Activated CD4-positive, alpha-beta T cell treated with anti-CD3 and anti-CD28 coated beads, Interleukin-2, amount 50 U/mL, for 24 hours (primary cell): ENCODE data around the gene INTS3.
"Not testable (repeated sequence)": the region's sequence is repeated elsewhere in the genome, so short reads cannot be mapped to it uniquely, and the experiment has no call there.

Source experiments
- DNase-seq, 2 donors: peaks; one replicate each; pipeline ENCODE4 v3.0.0-alpha.2; 2020; ENCODE audit warnings: low read depth in 1 of 2, low spot score in 1 of 2

INTS3 gene

DNA sequence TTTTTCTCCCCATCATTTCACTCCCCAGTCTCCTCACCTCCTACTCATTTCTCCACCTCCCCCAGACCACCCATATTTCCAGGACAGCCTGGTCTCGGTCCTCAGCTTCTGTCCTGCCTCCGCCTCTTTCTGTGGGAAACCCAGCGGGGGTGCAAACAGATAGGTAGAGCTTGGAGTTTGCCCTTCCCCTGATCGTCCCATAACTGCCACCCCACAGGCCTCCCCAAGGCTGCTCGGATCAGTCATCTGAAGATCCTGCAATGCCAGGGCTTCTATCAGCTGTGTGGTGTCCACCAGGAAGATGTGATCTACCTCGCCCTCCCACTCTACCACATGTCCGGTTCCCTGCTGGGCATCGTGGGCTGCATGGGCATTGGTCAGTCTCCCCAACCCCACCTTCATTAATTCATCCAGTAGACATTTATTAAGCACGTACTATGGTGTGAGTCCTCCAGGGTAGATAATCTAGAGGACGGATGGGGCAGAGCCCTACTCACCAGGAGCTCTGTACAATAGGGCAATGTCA is 49.1 kb downstream of the INTS3 start:
- DNase-seq, result no peak

DNA sequence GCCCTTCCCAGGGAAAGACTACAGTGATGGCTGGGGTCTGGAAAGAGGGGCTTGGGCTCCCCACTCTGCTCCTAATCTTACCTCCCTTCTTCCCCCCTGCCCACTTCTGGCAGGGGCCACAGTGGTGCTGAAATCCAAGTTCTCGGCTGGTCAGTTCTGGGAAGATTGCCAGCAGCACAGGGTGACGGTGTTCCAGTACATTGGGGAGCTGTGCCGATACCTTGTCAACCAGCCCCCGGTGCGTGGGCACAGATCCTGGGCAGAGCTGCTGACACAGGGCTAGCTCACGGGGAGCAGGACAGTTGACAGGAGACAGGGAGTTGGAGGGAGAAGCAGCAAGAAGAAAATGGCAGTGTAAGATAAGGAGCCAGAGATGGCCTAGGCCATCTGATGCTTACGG is 49.8 kb downstream of the INTS3 start:
- no peak for DNase-seq

DNA sequence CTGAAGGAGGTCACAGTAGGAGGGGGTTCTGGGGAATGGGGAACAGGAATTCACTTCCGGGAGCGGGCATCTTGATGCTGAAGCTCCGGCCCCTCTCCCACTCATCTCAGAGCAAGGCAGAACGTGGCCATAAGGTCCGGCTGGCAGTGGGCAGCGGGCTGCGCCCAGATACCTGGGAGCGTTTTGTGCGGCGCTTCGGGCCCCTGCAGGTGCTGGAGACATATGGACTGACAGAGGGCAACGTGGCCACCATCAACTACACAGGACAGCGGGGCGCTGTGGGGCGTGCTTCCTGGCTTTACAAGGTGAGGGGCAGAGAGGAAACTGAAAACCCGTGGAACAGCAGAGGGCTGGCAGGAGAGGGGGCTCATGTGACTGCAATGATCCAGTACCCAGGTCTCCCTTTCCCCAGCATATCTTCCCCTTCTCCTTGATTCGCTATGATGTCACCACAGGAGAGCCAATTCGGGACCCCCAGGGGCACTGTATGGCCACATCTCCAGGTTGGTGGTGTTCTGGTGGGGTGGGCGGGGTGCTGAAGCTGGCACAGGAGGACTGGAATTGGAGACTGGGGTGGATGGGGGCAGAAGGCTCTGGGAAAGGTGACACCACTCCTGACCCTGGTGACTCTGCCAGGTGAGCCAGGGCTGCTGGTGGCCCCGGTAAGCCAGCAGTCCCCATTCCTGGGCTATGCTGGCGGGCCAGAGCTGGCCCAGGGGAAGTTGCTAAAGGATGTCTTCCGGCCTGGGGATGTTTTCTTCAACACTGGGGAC is 50.4 kb downstream of the INTS3 start:
- no peak for DNase-seq

DNA sequence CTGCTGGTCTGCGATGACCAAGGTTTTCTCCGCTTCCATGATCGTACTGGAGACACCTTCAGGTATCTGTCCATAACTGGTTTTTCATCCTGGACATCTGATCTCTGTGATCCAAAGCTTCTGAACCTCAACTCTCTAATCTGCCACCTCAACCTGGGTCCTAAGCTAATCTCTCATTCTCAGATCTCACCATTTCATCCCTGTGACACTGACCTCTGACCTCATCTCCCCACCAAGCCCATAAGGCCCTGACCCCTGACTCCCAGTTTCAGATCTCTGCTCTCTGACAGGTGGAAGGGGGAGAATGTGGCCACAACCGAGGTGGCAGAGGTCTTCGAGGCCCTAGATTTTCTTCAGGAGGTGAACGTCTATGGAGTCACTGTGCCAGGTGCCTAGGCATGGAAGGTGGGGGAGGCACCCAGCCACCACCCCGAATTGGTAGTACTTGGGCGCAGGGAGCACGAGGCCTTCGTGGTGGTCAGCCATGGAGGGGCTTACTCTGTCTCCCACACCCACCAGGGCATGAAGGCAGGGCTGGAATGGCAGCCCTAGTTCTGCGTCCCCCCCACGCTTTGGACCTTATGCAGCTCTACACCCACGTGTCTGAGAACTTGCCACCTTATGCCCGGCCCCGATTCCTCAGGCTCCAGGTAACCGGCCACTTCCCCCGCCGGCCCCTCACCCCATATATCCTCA is 51.1 kb downstream of the INTS3 start:
- DNase-seq, result no peak

DNA sequence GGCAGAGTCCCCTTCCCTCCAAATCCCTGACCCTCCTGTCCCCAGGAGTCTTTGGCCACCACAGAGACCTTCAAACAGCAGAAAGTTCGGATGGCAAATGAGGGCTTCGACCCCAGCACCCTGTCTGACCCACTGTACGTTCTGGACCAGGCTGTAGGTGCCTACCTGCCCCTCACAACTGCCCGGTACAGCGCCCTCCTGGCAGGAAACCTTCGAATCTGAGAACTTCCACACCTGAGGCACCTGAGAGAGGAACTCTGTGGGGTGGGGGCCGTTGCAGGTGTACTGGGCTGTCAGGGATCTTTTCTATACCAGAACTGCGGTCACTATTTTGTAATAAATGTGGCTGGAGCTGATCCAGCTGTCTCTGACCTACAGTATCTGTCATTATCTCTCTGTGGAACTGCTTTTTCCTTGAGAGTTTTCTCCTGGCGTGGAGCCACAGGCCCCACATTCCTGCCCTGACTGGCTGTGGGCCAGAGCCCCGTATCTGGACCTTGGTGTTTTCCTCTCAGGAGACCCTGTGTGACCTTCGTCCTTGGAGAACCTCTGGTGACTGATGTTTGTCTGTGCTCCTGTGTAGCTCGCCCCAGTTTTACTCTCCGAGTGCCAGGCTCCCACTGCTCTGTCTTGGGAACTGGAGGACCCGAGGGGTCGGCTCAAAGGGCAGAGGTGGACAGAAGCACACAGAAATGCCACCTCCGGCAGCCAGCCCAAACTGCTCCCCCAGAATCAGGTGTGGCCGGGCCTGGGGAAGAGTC is 52.1 kb downstream of the INTS3 start:
- no peak for DNase-seq

DNA sequence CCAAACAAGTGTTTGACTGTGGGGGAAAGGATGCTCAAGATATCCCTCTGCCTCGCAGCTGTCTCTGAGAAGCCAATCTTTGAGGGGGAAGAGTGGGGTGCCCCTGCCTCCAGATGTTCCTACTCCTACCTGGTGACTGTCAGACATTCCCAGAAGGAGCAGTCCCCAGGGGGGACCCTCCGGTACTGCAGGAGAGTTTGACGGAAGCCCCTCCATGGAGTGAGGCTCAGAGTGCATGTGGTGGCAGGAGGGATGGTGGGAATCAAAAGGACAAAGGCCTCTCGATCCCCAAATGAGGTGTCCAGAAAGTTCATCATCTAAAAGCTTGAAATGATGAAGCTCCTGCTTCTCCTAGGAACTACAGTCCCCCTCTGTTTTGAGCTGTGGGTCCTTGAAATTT is 52.7 kb downstream of the INTS3 start:
- DNase-seq, result no peak

- DNase-seq, result not testable (repeated sequence)
Measured at GRCh38 chr1:153782648-153783047, 54.8 kb downstream of the INTS3 start.

DNA sequence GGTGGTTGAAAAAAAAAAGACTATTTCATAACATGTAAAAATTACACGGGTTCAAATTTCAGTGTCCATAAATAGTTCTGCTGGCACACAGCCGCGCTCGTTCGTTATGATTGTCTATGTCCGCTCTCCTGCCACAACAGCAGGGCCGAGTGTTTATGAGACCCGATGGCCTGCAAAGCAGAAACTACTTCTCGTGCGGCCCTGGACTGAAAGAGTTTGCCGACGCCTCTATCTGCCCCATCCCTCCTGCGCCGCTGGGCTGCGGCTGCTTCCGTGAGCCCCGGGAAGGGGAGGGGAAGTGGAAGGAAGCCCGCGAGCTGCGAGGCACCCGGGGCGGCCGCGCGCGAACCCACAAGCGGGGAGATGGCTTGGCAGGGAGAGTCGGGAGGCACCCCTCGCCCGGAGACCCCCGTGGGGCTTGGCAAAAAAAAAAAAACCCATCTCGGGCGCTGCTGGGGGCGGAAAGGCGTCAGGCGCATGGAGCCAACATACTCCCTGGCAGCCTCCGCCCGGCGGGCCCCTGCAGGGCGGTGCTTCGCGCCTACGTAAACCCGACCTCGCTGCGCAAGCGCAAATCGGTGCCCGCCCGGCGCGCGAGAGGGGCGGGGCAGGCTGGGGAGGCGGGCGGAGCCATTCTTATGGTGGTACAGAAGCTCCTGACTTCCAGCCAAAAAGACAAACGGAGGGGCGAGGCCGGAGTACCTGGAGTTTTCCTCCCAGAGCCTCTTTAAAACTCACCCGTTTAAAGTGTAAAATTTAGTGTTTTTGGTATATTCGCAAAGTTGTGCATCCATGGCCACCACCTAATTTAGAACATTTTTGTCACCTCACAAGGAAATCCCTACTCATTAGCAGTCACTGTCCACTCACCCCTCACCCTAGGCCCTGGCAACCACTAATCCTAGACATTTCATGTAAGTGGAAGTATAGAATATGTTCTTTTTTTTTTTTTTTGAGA is 55.7 kb downstream of the INTS3 start:
- DNase-seq, result peak; percentile 80 to 85

DNA sequence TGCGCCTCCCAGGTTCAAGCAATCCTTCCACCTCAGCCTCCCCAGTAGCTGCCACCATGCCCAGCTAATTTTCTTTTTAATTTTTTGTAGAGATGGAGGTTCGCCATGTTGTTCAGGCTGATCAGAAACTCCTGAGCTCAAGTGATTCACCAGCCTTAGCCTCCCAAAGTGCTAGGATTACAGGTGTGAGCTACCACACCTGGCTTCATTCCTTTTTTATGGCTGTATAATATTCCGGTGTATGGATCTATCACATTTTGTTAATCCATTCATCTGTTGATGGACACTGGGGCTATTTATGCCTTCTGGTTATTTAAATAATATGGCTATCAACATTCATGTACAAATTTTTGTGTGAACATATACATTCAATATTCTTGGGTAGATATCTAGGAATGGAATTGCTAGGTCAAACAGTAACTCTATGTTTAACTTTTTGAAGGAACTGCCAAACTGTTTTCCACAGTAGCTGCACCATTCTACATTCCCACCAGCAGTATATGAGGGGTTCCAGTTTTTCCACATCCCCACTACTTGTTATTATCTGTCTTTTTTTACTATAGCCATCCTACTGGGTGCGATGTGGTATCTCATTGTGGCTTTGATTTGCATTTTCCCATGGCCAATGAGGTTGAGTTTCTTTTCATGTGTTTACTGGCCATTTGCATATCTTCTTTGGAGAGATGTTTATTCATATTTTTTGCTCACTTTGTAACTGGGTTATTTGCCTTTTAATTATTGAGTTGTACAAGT is 58.4 kb downstream of the INTS3 start:
- DNase-seq, result no peak

DNA sequence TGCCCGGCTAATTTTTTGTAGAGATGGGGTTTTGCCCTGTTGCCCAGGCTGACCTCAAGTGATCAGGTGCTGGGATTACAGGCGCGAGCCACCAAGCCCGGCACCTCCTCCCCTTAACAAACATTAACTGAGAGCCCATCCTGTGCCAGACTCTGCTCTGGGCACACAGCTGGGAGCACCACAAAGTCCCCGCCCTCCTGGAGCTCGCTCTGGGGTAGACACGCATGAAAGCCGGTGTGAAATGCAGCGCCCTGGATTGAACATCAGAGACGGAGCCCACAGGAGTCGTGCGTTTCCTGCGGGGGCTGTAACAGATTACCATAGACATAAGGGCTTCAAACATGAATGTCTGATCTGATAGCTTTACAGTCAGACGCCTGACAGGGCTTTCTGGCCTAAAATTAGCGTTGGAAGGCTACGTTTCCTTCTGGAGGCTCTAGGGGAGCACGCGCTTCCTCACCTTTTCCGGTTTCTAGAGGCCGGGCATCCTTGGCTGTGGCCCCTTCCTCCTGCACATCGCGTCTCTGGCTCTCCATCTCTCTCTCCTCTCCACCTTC is 61.7 kb downstream of the INTS3 start:
- DNase-seq, result no peak

DNA sequence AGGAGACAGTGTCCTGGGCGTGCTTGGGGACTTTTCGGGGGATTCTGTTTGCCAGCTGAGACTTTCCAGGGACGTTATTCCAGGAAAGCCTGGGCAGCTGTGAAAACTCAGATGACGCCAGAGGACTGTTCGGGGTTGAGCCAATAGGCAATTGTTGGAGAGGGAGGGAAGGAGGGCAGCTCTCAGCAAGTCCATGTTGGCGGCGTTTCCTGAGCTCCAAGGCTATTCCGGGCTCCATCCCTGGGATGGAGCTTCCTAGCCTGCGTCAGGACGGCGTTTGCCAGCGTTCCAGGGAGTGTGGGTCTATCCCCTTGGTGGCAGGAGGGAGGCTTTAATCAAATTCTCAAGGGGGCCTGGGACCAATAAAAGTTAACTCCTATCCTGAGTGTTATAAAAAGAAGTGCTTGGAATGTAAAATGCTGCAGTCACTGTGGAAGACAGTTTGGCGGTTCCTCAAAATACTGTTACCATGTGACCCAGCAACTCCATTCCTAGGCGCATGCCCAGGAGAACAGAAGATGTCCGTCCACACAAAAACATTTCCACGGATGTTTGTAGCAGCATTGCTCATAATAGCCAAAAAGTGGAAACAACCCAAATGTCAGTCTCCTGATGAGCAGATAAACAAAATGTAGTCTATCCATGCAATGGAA is 62.6 kb downstream of the INTS3 start:
- DNase-seq, result no peak

GRCh38 chr1:153790966-153791647 is 63.3 kb downstream of the INTS3 start:
- DNase-seq, result no peak

GRCh38 chr1:153791648-153792253 is 63.9 kb downstream of the INTS3 start:
- DNase-seq, result no peak

GRCh38 chr1:153792631-153793041 is 64.8 kb downstream of the INTS3 start:
- DNase-seq, result no peak

GRCh38 chr1:153793261-153793972 is 65.6 kb downstream of the INTS3 start:
- no peak for DNase-seq

DNA sequence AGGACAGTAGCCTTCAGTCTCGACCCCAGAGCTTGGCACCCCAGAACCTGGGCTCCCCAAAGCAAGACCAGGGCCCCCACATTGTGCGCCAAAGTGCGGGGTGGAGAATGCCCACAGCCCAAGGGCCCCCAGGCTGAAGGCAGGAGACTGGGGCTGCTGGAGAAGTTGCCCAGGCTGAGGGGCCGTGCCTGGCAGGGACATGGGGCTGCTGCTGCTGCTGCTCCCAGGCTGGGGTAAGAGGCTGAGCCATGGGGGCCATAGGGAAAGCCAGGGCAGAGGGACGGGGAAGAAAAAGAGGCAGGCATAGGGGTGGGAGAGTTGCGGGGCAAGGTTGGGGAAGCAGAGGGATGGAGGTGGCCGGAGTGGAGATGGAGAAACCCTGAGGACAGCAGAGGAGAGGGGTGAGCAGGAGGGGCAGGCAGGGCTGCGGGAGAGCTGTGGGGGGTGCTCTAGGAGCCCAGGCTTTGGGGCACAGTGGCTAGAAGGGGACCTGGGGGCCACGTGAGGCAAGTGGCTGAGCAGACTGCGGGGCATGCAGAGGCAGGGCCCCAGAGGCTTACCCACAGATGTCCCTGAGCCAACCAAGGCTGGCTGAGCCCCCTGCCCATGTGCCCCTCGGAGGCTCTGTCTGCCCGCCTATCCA is 66.2 kb downstream of the INTS3 start:
- DNase-seq, result no peak
